Activated CD4-positive, alpha-beta T cell treated with anti-CD3 and anti-CD28 coated beads, Interleukin-2, amount 50 U/mL, for 1 hour (primary cell): ENCODE measurements around the gene GEMIN7.

Experiments
- DNase-seq: peaks from one replicate; pipeline ENCODE4 v3.0.0-alpha.2; 2020

GEMIN7 gene

GRCh38 chr19:45133661-45134060, 54.6 kb downstream of the GEMIN7 start:
- DNase-seq: no peak

- no peak for DNase-seq
These were observed 56.3 kb downstream of the GEMIN7 start for GRCh38 chr19:45135176-45135885.

- DNase-seq: no peak
These were observed 57.6 kb downstream of the GEMIN7 start for GRCh38 chr19:45136507-45137178.

DNA sequence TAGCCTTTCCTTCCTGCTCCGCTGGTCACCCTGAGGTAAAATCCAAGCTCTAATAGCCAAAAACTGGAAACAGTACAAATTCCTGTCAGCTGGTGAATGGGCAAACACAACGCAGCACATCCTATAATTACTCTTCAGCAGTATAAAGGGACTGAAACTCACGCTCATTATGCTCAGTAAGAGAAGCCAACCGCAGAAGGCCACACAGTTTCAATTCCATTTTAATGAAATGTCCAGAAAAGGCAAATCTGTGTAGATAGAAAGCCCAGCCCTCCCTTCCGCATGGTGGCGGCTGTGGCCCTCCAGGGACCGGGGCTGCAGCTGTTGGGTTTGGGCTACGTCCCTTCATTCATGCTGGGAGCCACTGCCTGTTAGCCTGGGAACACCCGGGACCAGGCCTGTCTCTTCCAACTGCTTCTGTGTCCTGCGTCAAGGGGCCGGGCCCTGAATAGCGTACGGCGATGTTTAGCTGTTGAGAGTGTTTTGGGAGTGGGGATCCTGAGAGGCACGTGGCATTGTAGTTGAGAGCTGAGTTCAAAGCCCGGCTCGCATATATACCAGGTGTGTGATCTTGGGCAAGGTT, 58.2 kb downstream of the GEMIN7 start:
- DNase-seq: no peak

GRCh38 chr19:45138303-45138751, 59.3 kb downstream of the GEMIN7 start:
- no peak for DNase-seq

DNA sequence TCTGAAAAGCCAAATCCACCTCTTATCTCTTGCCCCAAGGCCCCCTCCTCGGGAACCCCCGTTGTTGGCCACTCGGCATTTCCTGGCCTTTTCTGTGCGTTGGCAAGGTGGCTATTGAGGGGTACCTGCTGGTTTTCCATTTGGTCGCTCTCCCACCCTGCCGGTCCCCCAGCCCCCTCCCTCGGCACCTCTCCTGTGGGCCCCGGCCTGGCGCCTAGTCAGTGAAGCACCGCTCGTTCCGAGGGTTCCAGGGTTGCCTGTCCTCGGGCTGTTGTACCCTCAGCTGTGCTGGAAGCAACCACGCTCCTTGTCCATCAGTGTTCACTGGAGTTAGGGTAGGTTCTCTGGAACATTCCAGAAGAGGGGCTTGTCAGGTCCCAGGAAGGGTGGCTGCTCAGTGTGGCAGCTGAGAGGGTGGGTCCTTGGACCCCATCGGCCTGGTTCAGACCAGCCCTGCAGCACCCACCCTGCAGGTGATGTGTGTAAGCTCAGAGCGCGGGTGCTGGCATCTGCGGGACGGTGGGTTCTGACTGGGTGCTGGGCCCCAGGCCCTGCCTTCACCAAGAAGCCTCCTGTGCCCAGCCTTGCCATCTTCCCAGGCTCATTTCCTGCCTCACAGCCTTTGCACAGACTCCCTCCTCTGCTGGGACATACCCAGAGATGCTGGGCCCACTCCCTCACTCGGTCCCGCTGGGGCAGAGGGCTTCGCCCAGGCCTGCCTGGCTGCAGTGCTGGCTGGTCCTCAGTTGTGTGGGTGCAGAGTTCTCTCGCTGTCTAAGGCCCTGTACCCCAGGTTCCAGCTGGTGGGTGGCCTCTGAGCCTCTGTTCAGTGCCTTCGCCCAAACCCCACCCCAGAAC, 60.5 kb downstream of the GEMIN7 start:
- DNase-seq: no peak

DNA sequence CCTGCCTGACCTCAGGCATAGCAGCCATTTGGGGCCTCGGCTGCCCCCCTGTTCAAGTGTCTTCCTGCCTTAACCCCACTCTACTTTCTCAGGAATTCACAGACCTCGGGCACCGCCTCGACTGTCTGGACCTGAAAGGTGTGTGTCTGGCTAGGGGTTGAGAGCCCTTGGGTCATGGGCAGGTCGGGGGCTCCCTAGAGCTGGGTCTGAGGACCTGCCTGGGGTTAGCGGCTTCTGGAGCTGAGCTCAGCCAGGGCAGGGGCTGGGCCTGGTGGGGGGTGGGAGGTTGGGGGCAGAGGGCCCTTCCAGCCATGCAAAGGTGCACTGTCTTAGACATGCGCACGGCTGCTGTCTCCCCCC, 61.1 kb downstream of the GEMIN7 start:
- no peak for DNase-seq

- no peak for DNase-seq
These were observed 61.5 kb downstream of the GEMIN7 start for GRCh38 chr19:45140533-45140932.
